Left renal pelvis (tissue), 4 donors: ENCODE results near the gene IP6K1. TPM values are rescaled to one million over a fixed set of nuclear protein-coding genes. Genes with fewer than 3 reads are reported as not detected.
"Not testable (repeated sequence)": the region's sequence is repeated elsewhere in the genome, so short reads cannot be mapped to it uniquely, and the experiment has no call there.

ENCODE experiments used
- DNase-seq, 4 donors: peaks; one replicate each; pipeline ENCODE4 v3.0.0-alpha.2; 2013; ENCODE audit warnings: low read depth in 4 of 4, low spot score in 3 of 4
- polyA plus RNA-seq, 4 donors: library from polyadenylated mRNA; unstranded; fragments of 120-200 nt; gene quantifications; one replicate each; pipeline ENCODE4 v1.2.1, GENCODE V29; 2013; ENCODE audit not compliant: insufficient read length in 4 of 4

The IP6K1 gene
- polyA plus RNA-seq, 4 donors, result 50.3 to 55.6 (median 51.6) TPM

DNA sequence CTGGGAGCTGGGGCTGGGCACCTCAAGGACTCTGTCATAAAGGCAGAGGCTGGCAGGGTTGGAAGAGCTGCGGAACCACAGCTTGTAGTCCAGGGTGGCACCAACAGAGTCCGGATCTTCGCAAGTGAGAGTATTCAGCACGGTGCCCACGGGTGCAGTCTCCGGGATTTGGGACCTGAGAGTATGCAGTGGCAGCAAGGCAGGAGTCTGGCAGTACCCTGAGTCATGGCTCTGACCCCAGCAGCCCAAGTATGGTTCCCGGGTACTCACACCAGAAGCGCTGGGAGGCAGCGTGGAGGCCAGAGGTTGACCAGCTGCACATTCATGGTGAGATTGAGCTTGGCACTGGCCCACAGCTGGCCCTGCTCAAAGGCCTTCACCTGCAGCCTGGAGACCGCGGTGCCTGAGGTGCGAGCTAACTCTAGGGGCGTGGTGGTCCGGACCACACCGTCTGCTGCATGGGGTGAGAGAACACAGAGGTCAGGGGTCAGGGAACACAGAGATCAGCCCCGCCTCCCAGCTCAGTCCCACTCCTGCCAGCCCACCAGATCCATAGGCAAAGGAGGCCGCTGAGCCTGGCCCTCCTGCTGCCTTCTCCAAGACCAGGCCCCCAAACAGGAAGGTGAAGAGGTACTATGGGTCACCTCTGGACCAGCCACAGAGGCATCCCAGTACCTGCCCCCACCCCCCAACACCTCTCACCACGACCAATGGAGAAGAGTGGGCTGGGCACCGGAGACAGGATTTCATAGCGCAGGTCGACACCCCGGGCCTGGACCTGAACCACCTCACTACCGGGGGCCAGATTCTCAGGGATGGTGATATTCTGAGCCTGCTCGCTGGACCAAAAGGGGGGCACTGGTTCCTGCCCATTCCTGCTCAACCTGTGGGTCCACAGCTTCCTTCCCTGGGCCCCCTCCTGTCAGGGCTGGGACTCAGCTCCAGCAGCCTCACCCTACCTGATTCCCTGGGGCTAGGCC is 8.9 kb upstream of the IP6K1 start:
- no peak for DNase-seq

DNA sequence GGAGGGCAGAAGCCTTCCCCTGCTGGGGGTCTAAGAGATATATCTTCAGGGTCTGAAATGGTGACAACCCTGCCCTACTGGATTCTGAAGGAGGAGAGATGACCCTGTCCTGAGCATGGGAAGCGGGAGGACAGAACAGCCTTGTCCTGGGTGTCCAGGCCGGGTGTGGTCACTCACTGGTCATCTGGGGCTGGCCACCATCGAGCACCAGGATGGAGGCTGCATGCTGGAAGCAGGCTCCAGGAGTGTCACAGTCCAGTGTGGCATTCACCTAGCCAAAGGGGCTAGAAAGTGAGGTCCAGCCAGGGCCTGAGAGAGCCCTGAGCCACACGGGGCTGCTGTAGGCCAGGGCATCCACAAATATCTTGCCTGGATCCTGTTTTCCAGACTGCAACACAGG is 8.1 kb upstream of the IP6K1 start:
- DNase-seq, result no peak

DNA sequence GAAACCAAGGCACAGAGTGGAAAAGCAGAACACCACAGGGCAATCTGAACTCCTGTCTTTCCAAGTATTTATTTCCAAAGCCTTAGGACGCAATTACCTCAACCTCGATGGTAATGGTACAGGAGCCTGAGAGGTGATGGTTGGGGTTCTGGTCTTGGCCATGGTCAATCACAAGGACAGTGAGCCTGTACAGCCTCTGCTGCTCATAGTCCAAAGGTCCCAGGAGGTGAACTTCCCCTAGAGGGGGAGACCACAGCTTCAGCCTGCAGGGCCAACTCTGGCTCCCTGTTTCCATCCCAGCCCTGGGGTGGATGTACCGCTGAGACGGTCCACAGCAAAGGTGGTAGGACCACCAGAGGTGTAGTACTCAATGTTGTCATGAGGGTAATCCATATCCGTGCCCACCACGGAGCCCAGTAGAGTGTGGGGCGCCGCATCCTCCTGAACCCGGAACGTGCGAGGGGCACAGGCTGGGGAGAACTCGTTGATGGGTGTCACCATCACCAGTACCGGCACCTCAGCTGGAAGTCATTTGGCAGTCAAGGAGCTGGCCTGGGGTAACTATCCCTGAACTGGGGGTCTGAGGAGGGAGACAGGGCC is 7.2 kb upstream of the IP6K1 start:
- DNase-seq, result no peak

- DNase-seq, result no peak
Measured at GRCh38 chr3:49792371-49793150, 6.2 kb upstream of the IP6K1 start.

- DNase-seq, result no peak
Measured at GRCh38 chr3:49791571-49791970, 5.2 kb upstream of the IP6K1 start.

DNA sequence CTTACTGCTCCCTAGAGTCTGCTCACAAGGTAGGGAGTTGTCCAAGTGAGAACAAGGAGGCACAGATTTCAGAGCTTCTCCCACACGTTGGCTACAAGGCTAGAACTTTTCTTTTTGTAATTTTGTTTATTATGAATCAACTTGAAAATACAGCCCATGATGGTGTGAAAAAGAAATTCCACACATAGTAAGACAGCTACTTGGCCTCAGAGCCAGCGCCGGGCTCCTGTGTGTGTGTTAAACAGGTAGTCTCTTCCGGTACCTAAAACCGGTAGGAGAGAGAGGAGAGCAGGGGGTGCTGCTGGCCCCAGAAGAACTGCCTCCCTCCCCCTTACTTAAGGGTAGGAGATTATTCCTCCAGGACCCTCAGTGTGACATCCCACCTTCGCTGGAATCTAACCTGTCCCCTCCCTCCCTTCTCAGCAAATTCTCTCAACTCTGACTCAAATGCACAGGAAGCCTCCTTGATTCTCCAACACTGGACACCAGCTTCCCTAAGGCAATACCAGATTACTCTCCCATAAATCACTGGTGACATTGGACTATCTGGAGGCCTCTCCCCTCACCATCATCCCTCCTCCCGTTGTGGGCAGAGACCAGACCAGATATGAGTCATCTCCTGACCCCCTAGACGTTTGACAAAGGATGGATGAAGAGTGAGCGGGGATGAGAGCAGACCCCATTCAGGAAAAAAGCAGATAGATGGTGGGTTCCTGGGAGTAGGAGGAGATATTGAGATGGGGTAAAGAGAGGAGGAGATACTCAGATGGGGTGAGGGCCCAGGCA is 4.5 kb upstream of the IP6K1 start:
- no peak for DNase-seq

DNA sequence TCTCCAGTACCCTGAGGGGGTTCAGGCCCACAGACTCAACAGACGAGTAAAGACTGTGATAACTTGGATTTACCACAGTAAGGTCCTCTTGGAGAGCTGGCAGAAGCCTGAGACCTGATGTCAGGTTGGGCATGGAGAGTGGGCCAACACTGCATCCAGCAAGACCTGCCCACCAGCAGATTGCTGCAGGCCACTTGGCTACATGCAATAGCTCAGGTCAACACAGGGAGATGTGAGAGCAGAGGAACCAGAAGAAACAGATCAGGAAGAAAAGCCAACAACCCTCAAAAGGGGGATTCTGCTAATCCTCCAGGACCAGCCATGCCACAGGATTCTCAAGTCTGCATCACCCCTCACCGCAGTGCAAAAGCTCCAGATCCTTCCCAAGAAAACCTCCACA is 1.7 kb upstream of the IP6K1 start:
- no peak for DNase-seq

- DNase-seq, result no peak
Measured at GRCh38 chr3:49787536-49787935, 1.2 kb upstream of the IP6K1 start.

DNA sequence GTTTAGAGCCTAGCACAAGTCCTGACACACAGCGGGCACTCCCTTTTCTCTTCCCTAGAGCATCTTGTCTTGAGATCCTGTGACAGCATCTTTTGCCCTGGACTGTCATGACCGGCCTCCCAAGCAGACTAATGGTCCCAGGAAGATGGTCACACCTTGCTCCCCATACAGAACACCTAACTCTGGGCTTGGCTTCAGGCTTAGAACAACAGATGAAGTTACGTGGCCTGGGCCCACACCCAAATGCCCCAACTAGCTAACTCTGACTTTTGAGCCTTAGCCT is 781 bp upstream of the IP6K1 start:
- no peak for DNase-seq

GRCh38 chr3:49785565-49786356 is 581 bp downstream of the IP6K1 start:
- DNase-seq, result no peak

DNA sequence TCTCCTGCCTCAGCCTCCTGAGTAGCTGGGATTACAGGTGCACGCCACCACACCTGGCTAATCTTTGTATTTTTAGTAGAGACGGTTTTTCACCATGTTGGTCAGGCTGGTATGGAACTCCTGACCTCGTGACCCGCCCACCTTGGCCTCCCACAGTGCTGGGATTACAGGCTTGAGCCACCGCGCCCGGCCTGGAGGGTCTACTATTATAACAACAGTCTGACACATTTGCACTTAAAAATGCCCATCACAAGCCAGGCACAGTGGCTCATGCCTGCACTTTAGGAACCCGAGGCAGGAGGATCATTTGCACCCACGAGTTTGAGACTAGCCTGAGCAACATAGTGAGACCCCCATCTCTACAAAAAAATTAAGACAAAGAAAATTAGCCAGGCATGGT is 4.1 kb downstream of the IP6K1 start:
- not testable (repeated sequence) for DNase-seq

GRCh38 chr3:49781415-49782199 is 4.7 kb downstream of the IP6K1 start:
- DNase-seq, result no peak

- not testable (repeated sequence) for DNase-seq
Measured at GRCh38 chr3:49780975-49781365, 5.4 kb downstream of the IP6K1 start.

DNA sequence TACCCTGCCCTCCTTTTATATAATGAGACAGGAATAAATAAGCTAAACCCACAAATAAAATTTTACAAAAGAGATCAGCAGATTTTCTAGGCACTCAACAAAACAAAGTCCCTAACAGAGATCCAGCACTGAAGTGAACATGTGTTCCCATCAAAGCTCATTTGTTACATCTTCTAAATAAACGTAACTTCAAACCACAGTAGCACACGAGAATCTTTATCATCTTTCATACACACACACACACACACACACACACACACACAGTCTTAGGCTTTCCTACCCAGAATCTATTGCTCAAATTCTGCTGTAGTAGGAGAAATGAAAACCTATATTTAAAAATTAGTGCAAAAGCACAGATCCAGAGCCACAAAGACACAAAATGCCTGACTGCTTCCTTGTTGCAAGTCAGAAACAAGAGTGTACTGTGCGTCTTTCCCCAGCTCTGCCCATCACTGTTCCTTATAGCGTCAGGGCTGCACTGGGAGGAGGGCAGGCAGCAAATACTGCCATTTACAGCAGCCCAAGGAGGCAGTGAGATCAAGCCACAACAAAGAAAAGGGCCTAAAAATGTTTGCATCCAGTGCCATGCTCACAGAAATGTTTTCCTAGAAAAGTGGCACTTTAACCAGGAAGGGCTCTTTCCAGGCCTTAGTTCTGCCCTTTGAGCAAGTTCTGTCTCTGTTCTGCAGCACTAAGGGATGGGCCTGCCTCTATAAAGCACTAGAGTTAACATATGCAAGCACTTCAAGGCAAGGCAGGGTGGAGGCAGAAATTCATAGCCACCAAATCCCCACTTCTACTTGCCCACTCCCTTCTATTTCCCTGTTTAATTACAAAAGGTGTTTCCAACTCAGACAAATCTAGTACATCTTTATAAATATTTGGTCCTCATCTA is 6.0 kb downstream of the IP6K1 start:
- DNase-seq, result no peak

GRCh38 chr3:49779358-49780079 is 6.8 kb downstream of the IP6K1 start:
- no peak for DNase-seq

DNA sequence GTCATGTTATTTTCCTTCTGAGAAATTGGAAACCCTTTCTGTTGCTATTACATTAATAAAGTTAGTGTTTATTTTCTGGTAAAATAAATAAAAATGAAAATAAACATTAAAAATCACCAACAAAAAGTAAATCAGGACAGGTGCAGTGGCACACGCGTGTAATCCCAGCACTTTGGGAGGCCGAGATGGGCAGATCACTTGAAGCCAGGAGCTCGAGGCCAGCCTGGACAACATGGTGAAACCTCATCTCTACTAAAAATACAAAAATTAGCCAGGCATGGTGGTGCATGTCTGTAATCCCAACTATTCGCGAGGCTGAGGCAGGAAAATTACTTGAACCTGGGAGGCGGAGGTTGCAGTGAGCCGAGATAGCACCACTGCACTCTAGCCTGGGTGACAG is 10.2 kb downstream of the IP6K1 start:
- not testable (repeated sequence) for DNase-seq

- no peak for DNase-seq
Measured at GRCh38 chr3:49775538-49775937, 10.8 kb downstream of the IP6K1 start.
